AG04450 (cell line): ENCODE results near the gene TRIM59. TPM values are rescaled to one million over a fixed set of nuclear protein-coding genes. Genes with fewer than 3 reads are reported as not detected.

ENCODE experiments used
- CTCF ChIA-PET: fragments of 300-600, 350-600 bp; formaldehyde crosslinking; extraction: SDS; loops from one replicate; lab custom pipeline; 2022; ENCODE audit warnings: antibody characterized with exemption, inconsistent platforms; lab: Charles Lee
- POLR2A ChIA-PET: fragments of 350-600 bp; formaldehyde crosslinking; extraction: SDS; loops from one replicate; lab custom pipeline; 2021; ENCODE audit warnings: antibody characterized with exemption, inconsistent platforms; lab: Yijun Ruan, JAX
- DNase-seq: peaks from one replicate; pipeline ENCODE4 v3.0.0-alpha.2; 2011; ENCODE audit warnings: low read depth, low spot score
- H3K27ac ChIP-seq: one replicate; pipeline ENCODE4 v1.5.1; 2012; ENCODE audit warnings: low read depth, low read length, control low read depth
- H3K27me3 ChIP-seq: one replicate; pipeline ENCODE4 v1.6.0; 2012; ENCODE audit warnings: low read length; ENCODE audit not compliant: control insufficient read depth, insufficient read depth
- H3K4me3 ChIP-seq: 2 replicates; pipeline ENCODE4 v1.5.1; 2011; ENCODE audit warnings: mild to moderate bottlenecking, low read depth, low read length, control low read depth
- H3K9me3 ChIP-seq: 2 replicates; pipeline ENCODE4 v1.5.1; 2012; ENCODE audit warnings: low read length; ENCODE audit not compliant: control insufficient read depth, insufficient read depth
- CTCF ChIP-seq: IDR thresholded peaks from 2 replicates; pipeline ENCODE4 v1.5.1; 2011; ENCODE audit warnings: low read depth, low read length, control low read depth, inconsistent platforms
- polyA plus RNA-seq: library from polyadenylated mRNA; depleted of rRNA; stranded (reverse); fragments of >200 nt; gene quantifications from 2 replicates; pipeline ENCODE4 v1.2.3, GENCODE V29; 2011

The TRIM59 gene
- polyA plus RNA-seq, 1 experiment = 15.3 TPM

GRCh38 chr3:160403796-160404470 lies 45.7 kb downstream of the TRIM59 start:
- TF ChIP-seq CTCF = no peak
- H3K27ac ChIP-seq = no peak overlapping the region
- ChIA-PET CTCF (interaction anchor here (1.1 to 2.3 kb wide), 3 partner anchors 9 to 241 kb away, joined by 3 to 20 read pairs (median 4); no protein-coding TSS in a partner anchor), POLR2A (no interaction called here)
- no peak for DNase-seq
- H3K9me3 ChIP-seq = no peaks in the 10 kb centered on the region
- peak overlapping the region; percentile 20; the same call in 1 of the 2 replicates for H3K4me3 ChIP-seq
- no peaks in the 10 kb centered on the region for H3K27me3 ChIP-seq

- CTCF ChIA-PET = interaction anchor here (1.2 to 2.3 kb wide), 2 partner anchors 10 to 240 kb away, joined by 3 to 20 read pairs; no protein-coding TSS in a partner anchor
- Histone ChIP-seq H3K27ac (no peak overlapping the region), H3K27me3 (no peaks in the 10 kb centered on the region), H3K4me3 (peak overlapping the region; percentile 98), H3K9me3 (no peaks in the 10 kb centered on the region)
- DNase-seq = no peak
- TF ChIP-seq CTCF = no peak
- POLR2A ChIA-PET = no interaction called here
These were observed 46.5 kb downstream of the TRIM59 start for GRCh38 chr3:160403028-160403545.

GRCh38 chr3:160402221-160403027 lies 47.2 kb downstream of the TRIM59 start:
- peak overlapping the region; percentile 98 for H3K4me3 ChIP-seq
- H3K27ac ChIP-seq = no peak overlapping the region
- no peak for TF ChIP-seq CTCF
- ChIA-PET POLR2A (interaction anchor here (0.9 kb wide), 1 partner anchor 47 kb away, joined by 5 read pairs; the partner anchor contains the start of gene TRIM59), CTCF (interaction anchor here (0.7 to 2.3 kb wide), 3 partner anchors 11 to 239 kb away, joined by 3 to 20 read pairs (median 3); no protein-coding TSS in a partner anchor)
- no peak for DNase-seq
- no peaks in the 10 kb centered on the region for H3K9me3 ChIP-seq
- H3K27me3 ChIP-seq = no peaks in the 10 kb centered on the region

- Histone ChIP-seq H3K27ac (peak overlapping the region; percentile 73), H3K4me3 (peak overlapping the region; percentile 98), H3K27me3 (no peaks in the 10 kb centered on the region), H3K9me3 (no peaks in the 10 kb centered on the region)
- TF ChIP-seq CTCF = no peak
- DNase-seq = peak; percentile 55
- CTCF ChIA-PET = interaction anchor here (0.7 to 2.3 kb wide), 3 partner anchors 12 to 238 kb away, joined by 3 to 20 read pairs (median 6); no protein-coding TSS in a partner anchor
- POLR2A ChIA-PET = interaction anchor here (0.6 to 0.9 kb wide), 2 partner anchors 48 to 395 kb away, joined by 3 to 5 read pairs; partner anchors contain the start of gene TRIM59
These were observed 48.1 kb downstream of the TRIM59 start for GRCh38 chr3:160401291-160402095.
